ENCODE results near the gene GSTM3.

The GSTM3 gene

GRCh38 chr1:109762821-109763645, 22.2 kb upstream of the GSTM3 start:
- Histone ChIP-seq H3K4me1 (peaks cover 0 to 15% (median 2%) of the 10 kb centered on the region in 4 donors), H3K27ac (no peak overlapping the region)
- intact Hi-C loops (cut with DNase I; ENCODE audit: low total_unique reads), result no loop called here

GRCh38 chr1:109762039-109762585, 21.3 kb upstream of the GSTM3 start:
- peak in 1 of 2 donors; percentile 50 for DNase-seq
- Histone ChIP-seq H3K36me3 (no peaks in the 10 kb centered on the region), H3K27ac (no peak overlapping the region), H3K4me1 (peaks cover 0 to 9% (median 0%) of the 10 kb centered on the region in 4 donors), H3K4me3 (no peak overlapping the region), H3K27me3 (no peaks in the 10 kb centered on the region), H3K9me3 (no peaks in the 10 kb centered on the region)
- intact Hi-C loops (cut with DNase I; ENCODE audit: low total_unique reads), result no loop called here
- TF ChIP-seq CTCF (IDR thresholded peaks at IDR 0.05), result no peak

More at GRCh38 chr1:109762821-109763645, 22.2 kb upstream of the GSTM3 start:
- no peak overlapping the region for H3K4me3 ChIP-seq
- DNase-seq, result peak in 1 of 2 donors; percentile 59
- no peaks in the 10 kb centered on the region for H3K27me3 ChIP-seq
- TF ChIP-seq CTCF (IDR thresholded peaks at IDR 0.05), result no peak
- H3K36me3 ChIP-seq, result no peaks in the 10 kb centered on the region
- no peaks in the 10 kb centered on the region for H3K9me3 ChIP-seq

GRCh38 chr1:109761227-109762038, 20.6 kb upstream of the GSTM3 start:
- peak in 1 of 2 donors; percentile 57 for DNase-seq
- no peak for TF ChIP-seq CTCF (IDR thresholded peaks at IDR 0.05)
- H3K27ac ChIP-seq, result no peak overlapping the region
- no peaks in the 10 kb centered on the region for H3K27me3 ChIP-seq
- peaks cover 0 to 3% (median 0%) of the 10 kb centered on the region in 4 donors for H3K4me1 ChIP-seq
- no peaks in the 10 kb centered on the region for H3K36me3 ChIP-seq
- no peaks in the 10 kb centered on the region for H3K9me3 ChIP-seq
- intact Hi-C loops (cut with DNase I; ENCODE audit: low total_unique reads), result no loop called here
- no peak overlapping the region for H3K4me3 ChIP-seq

- Histone ChIP-seq H3K4me3 (no peak overlapping the region), H3K4me1 (no peaks in the 10 kb centered on the region), H3K9me3 (no peaks in the 10 kb centered on the region), H3K27me3 (no peaks in the 10 kb centered on the region), H3K27ac (no peak overlapping the region), H3K36me3 (no peaks in the 10 kb centered on the region)
- peak in 1 of 2 donors; percentile 55 for DNase-seq
- intact Hi-C loops (cut with DNase I; ENCODE audit: low total_unique reads), result no loop called here
- TF ChIP-seq CTCF (IDR thresholded peaks at IDR 0.05), result no peak
Measured at GRCh38 chr1:109760581-109761226, 19.9 kb upstream of the GSTM3 start.
